Colonic mucosa (tissue), 4 donors: ENCODE measurements around the gene GAS7. TPM values are rescaled to one million over a fixed set of nuclear protein-coding genes. Genes with fewer than 3 reads are reported as not detected.

Experiments
- DNase-seq: peaks from one replicate; pipeline ENCODE4 v3.0.0-alpha.2; 2020
- H3K27ac ChIP-seq: fragments of 200-600 bp; one replicate; pipeline ENCODE4 v1.8.0; 2021
- H3K27me3 ChIP-seq: fragments of 200-600 bp; one replicate; pipeline ENCODE4 v1.8.0; 2021
- H3K36me3 ChIP-seq: fragments of 200-600 bp; one replicate; pipeline ENCODE4 v1.8.0; 2021
- H3K4me1 ChIP-seq: fragments of 200-600 bp; one replicate; pipeline ENCODE4 v1.8.0; 2021; ENCODE audit warnings: mild to moderate bottlenecking
- H3K4me3 ChIP-seq: fragments of 200-600 bp; one replicate; pipeline ENCODE4 v1.8.0; 2021
- H3K9ac ChIP-seq, 2 donors: one replicate each; pipeline ENCODE4 v1.7.0; 2013; ENCODE audit warnings: control low read depth in 2 of 2, low read depth in 2 of 2, low read length in 2 of 2
- H3K9me3 ChIP-seq: fragments of 200-600 bp; one replicate; pipeline ENCODE4 v1.8.0; 2021
- CTCF ChIP-seq: fragments of 200-600 bp; IDR thresholded peaks from one replicate; pipeline ENCODE4 v1.8.0; 2022; ENCODE audit warnings: antibody characterized with exemption, mild to moderate bottlenecking
- intact Hi-C: fragments of 100-400 bp; cut with DNase I; formaldehyde crosslinking; loops from one replicate; pipeline ENCODE4 v1.14.1; 2022
- total RNA-seq, 2 donors: library from RNA; stranded (reverse); fragmentation: NEBNext Ultra II Directional in 1 of 2; extraction: Animal tissue kit (Norgen Biotek cat#: 25700) in 1 of 2; gene quantifications; one replicate each; pipeline ENCODE4 v1.2.1, GENCODE V29; 2021
- donor health status: healthy.
- donor health status: DM: no; HTN: no; CAD: no.
- donor health status: DM: no; HTN: no; CAD: no.

The GAS7 gene
- total RNA-seq, 2 donors from 2014 or later, result 4.7 to 17.0 TPM

GRCh38 chr17:9862949-9863348, 335.5 kb downstream of the GAS7 start:
- H3K9ac ChIP-seq, result no peak overlapping the region
- no peak for TF ChIP-seq CTCF
- no peak for DNase-seq
- no peak overlapping the region for H3K4me3 ChIP-seq
- intact Hi-C loops, result no loop called here
- H3K27me3 ChIP-seq, result no peaks in the 10 kb centered on the region
- H3K27ac ChIP-seq, result no peak overlapping the region
- H3K36me3 ChIP-seq, result no peaks in the 10 kb centered on the region
- no peaks in the 10 kb centered on the region for H3K9me3 ChIP-seq
- H3K4me1 ChIP-seq, result no peaks in the 10 kb centered on the region

DNA sequence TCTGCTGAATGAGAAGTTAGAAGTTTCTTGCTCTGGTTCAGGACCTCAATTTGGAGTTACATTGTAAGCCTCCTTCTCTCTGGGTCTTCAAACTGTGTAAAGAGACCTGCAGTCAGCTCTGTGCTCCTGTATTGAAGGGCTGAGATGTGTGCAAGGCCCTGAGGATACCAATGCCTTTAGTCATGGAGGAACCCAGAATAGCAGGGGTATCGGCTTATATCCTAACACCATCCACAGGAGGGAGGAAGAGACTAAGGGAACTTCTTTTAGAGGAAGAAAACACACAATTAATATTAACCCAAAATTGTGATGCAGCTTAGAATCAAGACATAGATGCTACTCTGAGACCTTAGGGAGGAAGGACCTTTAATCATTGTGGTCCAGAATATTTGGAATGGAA, 336.2 kb downstream of the GAS7 start:
- Histone ChIP-seq H3K9ac (no peak overlapping the region), H3K4me3 (no peak overlapping the region), H3K27ac (no peak overlapping the region), H3K27me3 (no peaks in the 10 kb centered on the region), H3K36me3 (no peaks in the 10 kb centered on the region), H3K4me1 (no peaks in the 10 kb centered on the region), H3K9me3 (no peaks in the 10 kb centered on the region)
- intact Hi-C loops, result no loop called here
- TF ChIP-seq CTCF, result no peak
- no peak for DNase-seq

DNA sequence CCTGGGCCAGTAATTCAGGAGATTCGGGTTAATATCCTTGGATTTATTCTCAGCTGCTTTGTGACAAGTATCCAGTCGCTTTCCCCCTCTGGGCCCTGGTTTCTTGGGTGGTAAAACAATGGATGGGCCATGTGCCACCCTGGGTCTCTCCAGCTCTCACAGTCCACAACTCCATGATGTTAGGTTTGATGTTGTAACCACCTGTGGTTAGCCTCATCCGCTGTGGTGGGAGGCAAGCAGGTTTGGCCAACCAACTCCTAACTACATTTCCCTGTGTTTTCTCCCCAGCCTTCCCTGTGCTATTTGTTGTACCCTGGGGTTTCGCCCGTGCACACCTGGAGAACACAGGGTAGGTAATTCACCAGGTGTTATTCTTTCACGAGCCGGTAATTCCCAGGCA, 337.6 kb downstream of the GAS7 start:
- no peak for TF ChIP-seq CTCF
- no peak overlapping the region for H3K27ac ChIP-seq
- no peak for DNase-seq
- H3K4me1 ChIP-seq, result no peaks in the 10 kb centered on the region
- H3K27me3 ChIP-seq, result no peaks in the 10 kb centered on the region
- intact Hi-C loops, result no loop called here
- no peak overlapping the region for H3K9ac ChIP-seq
- no peak overlapping the region for H3K4me3 ChIP-seq
- no peaks in the 10 kb centered on the region for H3K9me3 ChIP-seq
- no peaks in the 10 kb centered on the region for H3K36me3 ChIP-seq

Other genes with a start within 250 kb of the GAS7 start
- gene MYH13, start 174.4 kb upstream of the GAS7 start, total RNA-seq, result under 1 TPM in 1 of 2 donors, not detected in 1; 0.11 TPM
- gene MYH8, start 223.3 kb upstream of the GAS7 start, total RNA-seq, result not detected